ENCODE data around the gene LDLRAD2. TPM values are rescaled to one million over a fixed set of nuclear protein-coding genes. Genes with fewer than 3 reads are reported as not detected.
"Not testable (repeated sequence)": the region's sequence is repeated elsewhere in the genome, so short reads cannot be mapped to it uniquely, and the experiment has no call there.

LDLRAD2 gene
- total RNA-seq, 1 experiment from 2014 or later = 1.0 TPM

DNA sequence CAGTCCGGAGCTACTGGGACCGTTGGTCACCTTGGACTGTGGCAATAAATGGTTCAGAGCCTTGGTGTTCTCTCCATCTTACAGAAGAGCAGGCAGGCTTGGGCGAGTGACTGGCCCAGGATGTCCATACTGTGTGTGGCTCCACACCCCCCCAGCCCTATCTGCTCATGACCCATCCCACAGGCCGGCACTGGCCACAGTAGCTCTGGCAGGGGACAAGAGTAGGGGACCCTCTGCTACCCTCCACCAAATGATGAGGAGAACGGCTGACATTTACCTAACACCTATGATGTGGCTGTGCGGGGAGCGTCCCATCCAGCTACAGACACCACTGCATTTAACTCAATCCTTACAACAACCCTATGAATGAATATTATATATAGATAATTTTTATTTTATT is 13.3 kb downstream of the LDLRAD2 start:
- TF ChIP-seq, protein P1, sequence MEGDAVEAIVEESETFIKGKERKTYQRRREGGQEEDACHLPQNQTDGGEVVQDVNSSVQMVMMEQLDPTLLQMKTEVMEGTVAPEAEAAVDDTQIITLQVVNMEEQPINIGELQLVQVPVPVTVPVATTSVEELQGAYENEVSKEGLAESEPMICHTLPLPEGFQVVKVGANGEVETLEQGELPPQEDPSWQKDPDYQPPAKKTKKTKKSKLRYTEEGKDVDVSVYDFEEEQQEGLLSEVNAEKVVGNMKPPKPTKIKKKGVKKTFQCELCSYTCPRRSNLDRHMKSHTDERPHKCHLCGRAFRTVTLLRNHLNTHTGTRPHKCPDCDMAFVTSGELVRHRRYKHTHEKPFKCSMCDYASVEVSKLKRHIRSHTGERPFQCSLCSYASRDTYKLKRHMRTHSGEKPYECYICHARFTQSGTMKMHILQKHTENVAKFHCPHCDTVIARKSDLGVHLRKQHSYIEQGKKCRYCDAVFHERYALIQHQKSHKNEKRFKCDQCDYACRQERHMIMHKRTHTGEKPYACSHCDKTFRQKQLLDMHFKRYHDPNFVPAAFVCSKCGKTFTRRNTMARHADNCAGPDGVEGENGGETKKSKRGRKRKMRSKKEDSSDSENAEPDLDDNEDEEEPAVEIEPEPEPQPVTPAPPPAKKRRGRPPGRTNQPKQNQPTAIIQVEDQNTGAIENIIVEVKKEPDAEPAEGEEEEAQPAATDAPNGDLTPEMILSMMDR (conservative IDR thresholded peaks at IDR 0.05) = no peak

DNA sequence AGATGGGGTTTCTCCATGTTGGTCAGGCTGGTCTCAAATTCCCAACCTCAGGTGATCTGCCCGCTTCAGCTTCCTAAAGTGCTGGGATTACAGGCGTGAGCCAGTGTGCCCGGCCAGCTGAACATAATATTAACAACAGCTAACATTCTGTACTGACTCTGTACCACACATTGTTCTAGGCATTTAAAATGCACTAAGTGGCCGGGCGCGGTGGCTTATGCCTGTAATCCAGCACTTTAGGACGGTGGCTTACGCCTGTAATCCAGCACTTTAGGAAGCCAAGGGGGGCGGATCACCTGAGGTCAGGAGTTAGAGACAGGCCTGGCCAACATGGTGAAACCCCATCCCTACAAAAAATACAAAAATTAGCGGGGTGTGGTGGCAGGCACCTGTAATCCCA is 14.6 kb downstream of the LDLRAD2 start:
- H3K9me3 Mint-ChIP-seq; H3K4me1 ChIP-seq (ENCODE audit: insufficient read depth, low read length); H4K91ac ChIP-seq (ENCODE audit: insufficient read length, low read depth, low read length); H3K27ac Mint-ChIP-seq; H3T11ph ChIP-seq (ENCODE audit: low read length); H2BK5ac ChIP-seq (ENCODE audit: insufficient read length, low read length); H3K56ac ChIP-seq (ENCODE audit: insufficient read length, low read depth, low read length); H3K23ac ChIP-seq (ENCODE audit: insufficient read length, low read depth, low read length); H3K4ac ChIP-seq (ENCODE audit: low read depth, low read length); H4K20me1 ChIP-seq (ENCODE audit: control insufficient read depth, insufficient read depth, insufficient read length); H3K79me1 ChIP-seq (ENCODE audit: insufficient read depth, low read depth, low read length, poor library complexity, severe bottlenecking); H4K8ac ChIP-seq (replicated peaks; ENCODE audit: insufficient read length, low read depth, low read length); H3K23me2 ChIP-seq (ENCODE audit: insufficient read length, low read depth, low read length, poor library complexity, severe bottlenecking); H2BK20ac ChIP-seq (ENCODE audit: low read depth, low read length, poor library complexity, severe bottlenecking); H3K27me3 ChIP-seq (ENCODE audit: insufficient read depth, low read length); H3K18ac ChIP-seq (ENCODE audit: insufficient read length, low read depth, low read length); DNase-seq; H3K4me3 Mint-ChIP-seq; H3K27me3 Mint-ChIP-seq (ENCODE audit: low read depth); H2AK5ac ChIP-seq (ENCODE audit: insufficient read length, low read length); H3K9me3 ChIP-seq (ENCODE audit: control insufficient read depth, low read depth, low read length); H4K5ac ChIP-seq (ENCODE audit: insufficient read length, low read depth, low read length); H2BK12ac ChIP-seq (ENCODE audit: insufficient read length, low read depth, low read length); H2BK15ac ChIP-seq (ENCODE audit: low read depth, low read length); H3K27ac ChIP-seq (ENCODE audit: insufficient read length, low read depth, low read length); H3K9ac ChIP-seq (ENCODE audit: extremely low read depth, insufficient read length, low read length); H3K14ac ChIP-seq (ENCODE audit: insufficient read depth, low read length); H2AFZ ChIP-seq (ENCODE audit: low read length); H3K4me1 Mint-ChIP-seq; H3K79me2 ChIP-seq (ENCODE audit: insufficient read depth, low read length); H2BK120ac ChIP-seq (ENCODE audit: low read depth, low read length, poor library complexity, severe bottlenecking); H3K4me2 ChIP-seq (ENCODE audit: insufficient read depth, insufficient read length, low read length): not testable (repeated sequence)
- no CpG with 5 or more reads among the region's 10 CpGs for WGBS (ENCODE audit: extremely low coverage, insufficient read length, low lambda C conversion rate)
- peaks cover 18 to 54% (median 42%) of the 10 kb centered on the region in 3 experiments for H3K36me3 Mint-ChIP-seq (ENCODE audit: insufficient read depth in 1 of 3, low read depth in 3 of 3)

More for the DNA sequence above, 13.3 kb downstream of the LDLRAD2 start:
- Histone ChIP-seq H3K27me3 (ENCODE audit: insufficient read depth, low read length) (no peaks in the 10 kb centered on the region), H3K4ac (ENCODE audit: low read depth, low read length) (no peak overlapping the region), H2BK5ac (ENCODE audit: insufficient read length, low read length) (no peak overlapping the region), H3K79me1 (ENCODE audit: insufficient read depth, low read depth, low read length, poor library complexity, severe bottlenecking) (no peaks in the 10 kb centered on the region), H4K91ac (ENCODE audit: insufficient read length, low read depth, low read length) (no peak overlapping the region), H3K4me2 (ENCODE audit: insufficient read depth, insufficient read length, low read length) (no peak overlapping the region), H2BK12ac (ENCODE audit: insufficient read length, low read depth, low read length) (no peak overlapping the region), H2AFZ (ENCODE audit: low read length) (no peak overlapping the region), H3K9me3 (ENCODE audit: control insufficient read depth, low read depth, low read length) (no peaks in the 10 kb centered on the region), H3K14ac (ENCODE audit: insufficient read depth, low read length) (no peak overlapping the region), H2BK15ac (ENCODE audit: low read depth, low read length) (no peak overlapping the region), H2BK20ac (ENCODE audit: low read depth, low read length, poor library complexity, severe bottlenecking) (no peak overlapping the region), H3K9ac (ENCODE audit: extremely low read depth, insufficient read length, low read length) (no peak overlapping the region), H4K5ac (ENCODE audit: insufficient read length, low read depth, low read length) (no peak overlapping the region), H3K79me2 (ENCODE audit: insufficient read depth, low read length) (no peaks in the 10 kb centered on the region), H3K18ac (ENCODE audit: insufficient read length, low read depth, low read length) (no peak overlapping the region), H4K8ac (replicated peaks; ENCODE audit: insufficient read length, low read depth, low read length) (no peak overlapping the region), H3K27ac (ENCODE audit: insufficient read length, low read depth, low read length) (no peak overlapping the region), H4K20me1 (ENCODE audit: control insufficient read depth, insufficient read depth, insufficient read length) (no peaks in the 10 kb centered on the region), H3T11ph (ENCODE audit: low read length) (no peak overlapping the region), H2AK5ac (ENCODE audit: insufficient read length, low read length) (no peak overlapping the region), H2BK120ac (ENCODE audit: low read depth, low read length, poor library complexity, severe bottlenecking) (no peak overlapping the region), H3K23ac (ENCODE audit: insufficient read length, low read depth, low read length) (no peak overlapping the region), H3K23me2 (ENCODE audit: insufficient read length, low read depth, low read length, poor library complexity, severe bottlenecking) (no peaks in the 10 kb centered on the region), H3K56ac (ENCODE audit: insufficient read length, low read depth, low read length) (no peak overlapping the region), H3K4me1 (ENCODE audit: insufficient read depth, low read length) (no peaks in the 10 kb centered on the region)
- H3K9me3 Mint-ChIP-seq = no peaks in the 10 kb centered on the region
- peaks cover 0 to 6% of the 10 kb centered on the region in 2 experiments; a peak in 1 of 4 replicates for H3K4me1 Mint-ChIP-seq
- no CpG with 5 or more reads among the region's 7 CpGs for WGBS (ENCODE audit: extremely low coverage, insufficient read length, low lambda C conversion rate)
- H3K27ac Mint-ChIP-seq = no peak overlapping the region
- DNase-seq = no peak
- no peak overlapping the region for H3K4me3 Mint-ChIP-seq
- H3K36me3 Mint-ChIP-seq (ENCODE audit: insufficient read depth in 1 of 3, low read depth in 3 of 3) = peaks cover 18 to 44% (median 32%) of the 10 kb centered on the region in 3 experiments
- no peaks in the 10 kb centered on the region; the same call in 1 of the 2 replicates for H3K27me3 Mint-ChIP-seq (ENCODE audit: low read depth)
